GM21786 (cell line): Measurements from ENCODE around the gene VPS16.
"Not testable (repeated sequence)": the region's sequence is repeated elsewhere in the genome, so short reads cannot be mapped to it uniquely, and the experiment has no call there.

Source experiments
- ATAC-seq: cut with Tn5 transposase; IDR thresholded peaks from one replicate; pipeline ENCODE4 v1.9.1; 2021; ENCODE audit not compliant: unreplicated experiment

Gene VPS16

GRCh38 chr20:2806351-2806701 is 34.2 kb upstream of the VPS16 start:
- no peak for ATAC-seq

GRCh38 chr20:2807019-2807418 is 33.5 kb upstream of the VPS16 start:
- ATAC-seq = no peak

GRCh38 chr20:2807929-2808328 is 32.6 kb upstream of the VPS16 start:
- ATAC-seq = not testable (repeated sequence)

- ATAC-seq = no peak
These were observed 30.9 kb upstream of the VPS16 start for GRCh38 chr20:2809690-2810089.

- no peak for ATAC-seq
These were observed 28.4 kb upstream of the VPS16 start for GRCh38 chr20:2812189-2812588.

- no peak for ATAC-seq
These were observed 26.5 kb upstream of the VPS16 start for GRCh38 chr20:2814076-2814475.

GRCh38 chr20:2814587-2815051 is 25.9 kb upstream of the VPS16 start, which contains the start of gene C20orf141:
Gene C20orf141, plus strand, starts transcription at chr20:2814987. Its CDS starts 198 bp downstream, at chr20:2815185.
- no peak for ATAC-seq

- no peak for ATAC-seq
These were observed 25.2 kb upstream of the VPS16 start for GRCh38 chr20:2815242-2815900.

- no peak for ATAC-seq
These were observed 24.4 kb upstream of the VPS16 start, which contains the start of gene TMEM239 for GRCh38 chr20:2816030-2816582. Gene TMEM239, plus strand, starts transcription at chr20:2816364. Its CDS starts 191 bp downstream, at chr20:2816555.

- no peak for ATAC-seq
These were observed 23.8 kb upstream of the VPS16 start for GRCh38 chr20:2816583-2817340.

GRCh38 chr20:2817341-2817726 is 23.2 kb upstream of the VPS16 start:
- ATAC-seq = no peak

- ATAC-seq = no peak
These were observed 22.5 kb upstream of the VPS16 start for GRCh38 chr20:2817891-2818595.

- no peak for ATAC-seq
These were observed 20.3 kb upstream of the VPS16 start for GRCh38 chr20:2820084-2820895.

GRCh38 chr20:2820896-2821869 is 19.4 kb upstream of the VPS16 start:
- ATAC-seq = no peak

- ATAC-seq = no peak
These were observed 18.5 kb upstream of the VPS16 start for GRCh38 chr20:2822073-2822472.

GRCh38 chr20:2825761-2826160 is 14.8 kb upstream of the VPS16 start:
- no peak for ATAC-seq

GRCh38 chr20:2826655-2827054 is 13.9 kb upstream of the VPS16 start:
- no peak for ATAC-seq

GRCh38 chr20:2829376-2829775 is 11.2 kb upstream of the VPS16 start:
- no peak for ATAC-seq

GRCh38 chr20:2831206-2831605 is 9.3 kb upstream of the VPS16 start:
- not testable (repeated sequence) for ATAC-seq
